Endothelial cell of umbilical vein (primary cell): ENCODE measurements around the gene COPE. TPM values are rescaled to one million over a fixed set of nuclear protein-coding genes. Genes with fewer than 3 reads are reported as not detected.
A peak's percentile ranks its signal among the peaks of the same experiment; 100 is the strongest.

Source experiments
- BruUV-seq: library from RNA; stranded (reverse); fragments of 400-500 nt; replicated peaks from 2 replicates; lab custom pipeline; 2021; lab: Mats Ljungman, UMichigan
- CTCF ChIA-PET: fragments of 300-600, 350-600 bp; sonication (Branson Sonifier 250); formaldehyde crosslinking; loops from one replicate; lab custom pipeline; 2021; ENCODE audit warnings: antibody characterized with exemption, inconsistent platforms; lab: Charles Lee
- POLR2A ChIA-PET: fragments of 300-600, 350-600 bp; sonication (Branson Sonifier 250); formaldehyde crosslinking; loops from one replicate; lab custom pipeline; 2021; ENCODE audit warnings: antibody characterized with exemption, inconsistent platforms; lab: Charles Lee
- DNase-seq: peaks from one replicate; pipeline ENCODE4 v3.0.0-alpha.2; 2011; ENCODE audit warnings: low read depth, low spot score
- FAIRE-seq: peaks from 2 replicates; lab custom pipeline; 2011; peaks lifted over from hg19 to GRCh38; lab: Jason Lieb, UNC
- H2AFZ ChIP-seq: 2 replicates; pipeline ENCODE4 v1.6.0; 2012; ENCODE audit warnings: low read depth, low read length, control low read depth, inconsistent platforms
- H3K27ac ChIP-seq: 2 replicates; pipeline ENCODE4 v1.5.1; 2011; ENCODE audit warnings: low read depth, mild to moderate bottlenecking, control low read depth, low read length, moderate library complexity; ENCODE audit not compliant: insufficient read depth
- H3K27me3 ChIP-seq, 2 experiments: 2 replicates each; pipeline versions ENCODE4 v1.6.0 to v1.6.1; 2011; ENCODE audit warnings: low read length in 2 of 2, mixed read lengths in 1 of 2; ENCODE audit not compliant: control insufficient read depth in 2 of 2, insufficient read depth in 2 of 2
- H3K36me3 ChIP-seq, 2 experiments: 2 replicates in 1 of 2; 3 replicates in 1 of 2; pipeline ENCODE4 v1.5.1; 2011; ENCODE audit warnings: low read length in 2 of 2, mild to moderate bottlenecking in 1 of 2, moderate library complexity in 1 of 2; ENCODE audit not compliant: control insufficient read depth in 2 of 2, insufficient read depth in 2 of 2; ENCODE audit errors: extremely low read depth in 1 of 2
- H3K4me1 ChIP-seq: 3 replicates; pipeline ENCODE4 v1.5.1; 2011; ENCODE audit warnings: mild to moderate bottlenecking, low read length; ENCODE audit not compliant: control insufficient read depth, insufficient read depth; ENCODE audit errors: extremely low read depth
- H3K4me2 ChIP-seq: 2 replicates; pipeline ENCODE4 v1.6.1; 2011; ENCODE audit warnings: low read length, control low read depth, mixed read lengths; ENCODE audit not compliant: insufficient read depth
- H3K4me3 ChIP-seq, 3 experiments: fragments of 200-600 bp in 1 of 3; sonication (generic), shearing (Covaris generic) in 1 of 3; replicated peaks in 1 of 3; 2 replicates each; pipeline ENCODE4 v1.5.1; 2011 to 2016; ENCODE audit warnings: control low read depth in 3 of 3, low read length in 3 of 3, mild to moderate bottlenecking in 2 of 3, inconsistent platforms in 1 of 3, low read depth in 1 of 3, moderate library complexity in 1 of 3; ENCODE audit not compliant: insufficient read depth in 1 of 3
- H3K79me2 ChIP-seq: 2 replicates; pipeline ENCODE4 v1.6.0; 2012; ENCODE audit warnings: low read length, inconsistent platforms; ENCODE audit not compliant: control insufficient read depth, insufficient read depth
- H3K9ac ChIP-seq: replicated peaks from 2 replicates; pipeline ENCODE3; 2011; ENCODE audit warnings: low read length, control low read depth; ENCODE audit not compliant: insufficient read depth; ENCODE audit errors: extremely low read depth
- H3K9me1 ChIP-seq: replicated peaks from 3 replicates; pipeline ENCODE4 v1.6.0; 2011; ENCODE audit warnings: mild to moderate bottlenecking, low read length; ENCODE audit not compliant: control insufficient read depth, insufficient read depth; ENCODE audit errors: extremely low read depth
- H3K9me3 ChIP-seq: replicated peaks from 2 replicates; pipeline ENCODE4 v1.5.1; 2012; ENCODE audit warnings: low read length, inconsistent platforms; ENCODE audit not compliant: control insufficient read depth, insufficient read depth
- H4K20me1 ChIP-seq: replicated peaks from 2 replicates; pipeline ENCODE3; 2011; ENCODE audit warnings: mild to moderate bottlenecking, low read length; ENCODE audit not compliant: control insufficient read depth, insufficient read depth; ENCODE audit errors: extremely low read depth
- EZH2 ChIP-seq: IDR thresholded peaks from 2 replicates; pipeline ENCODE4 v1.6.1; 2012; ENCODE audit warnings: borderline replicate concordance, low read depth, mild to moderate bottlenecking, moderate library complexity, low read length, inconsistent platforms; ENCODE audit not compliant: severe bottlenecking
- FOS ChIP-seq: IDR thresholded peaks from 2 replicates; pipeline ENCODE4 v1.6.1; 2011; ENCODE audit warnings: mild to moderate bottlenecking, low read length, moderate library complexity, borderline replicate concordance; ENCODE audit not compliant: insufficient read depth
- GATA2 ChIP-seq: IDR thresholded peaks from 2 replicates; pipeline ENCODE4 v1.7.0; 2011; ENCODE audit warnings: low read depth, mild to moderate bottlenecking, moderate library complexity, mixed read lengths, low read length; ENCODE audit not compliant: insufficient read length, insufficient read depth
- JUN ChIP-seq: IDR thresholded peaks from 2 replicates; pipeline ENCODE4 v1.6.1; 2011; ENCODE audit warnings: borderline replicate concordance, low read depth; ENCODE audit not compliant: insufficient read length, insufficient read depth
- MYC ChIP-seq: IDR thresholded peaks from one replicate; pipeline ENCODE4 v1.6.1; 2011; ENCODE audit warnings: mild to moderate bottlenecking, low read depth, low read length
- POLR2A ChIP-seq: IDR thresholded peaks from 2 replicates; pipeline ENCODE4 v1.6.1; 2012; ENCODE audit warnings: low read depth, mild to moderate bottlenecking, control low read depth, low read length
- POLR2AphosphoS5 ChIP-seq: IDR thresholded peaks from 2 replicates; pipeline ENCODE4 v1.6.1; 2012; ENCODE audit warnings: low read depth, mild to moderate bottlenecking, control low read depth, low read length, moderate library complexity; ENCODE audit not compliant: insufficient read depth
- dilution Hi-C: fragments of 300-500 bp; cut with MboI; formaldehyde crosslinking; loops from one replicate; pipeline ENCODE4 v1.15.0; 2019; ENCODE audit warnings: low sequenced_read_pairs; ENCODE audit not compliant: extremely low pct_ligation_motif_present
- intact Hi-C: fragments of 100-400 bp; cut with micrococcal nuclease; formaldehyde crosslinking; loops from one replicate; pipeline ENCODE4 v1.10.0; 2022
- polyA plus RNA-seq, 4 experiments: library from polyadenylated mRNA; depleted of rRNA in 3 of 4; stranded (reverse) in 3 of 4; unstranded in 1 of 4; fragments of >200 nt; gene quantifications; 2 replicates each; pipeline versions ENCODE4 v1.2.1 to v1.2.3, GENCODE V29; 2011 to 2012; ENCODE audit warnings: missing spikeins in 1 of 4
- total RNA-seq: library from RNA; stranded (reverse); gene quantifications from 2 replicates; pipeline ENCODE4 v1.2.3, GENCODE V29; 2021
- TF ChIP-seq, protein P1 (sequence below): IDR thresholded peaks from 2 replicates; pipeline ENCODE4 v1.6.1; 2011; ENCODE audit not compliant: insufficient read depth, insufficient read length
- TF ChIP-seq, protein P2 (sequence below), 2 donors: IDR thresholded peaks; 1 replicate in 1 of 2; 2 replicates in 1 of 2; pipeline ENCODE4 v1.5.1; 2011; ENCODE audit warnings: low read length in 2 of 2, mild to moderate bottlenecking in 2 of 2, moderate library complexity in 2 of 2, control low read depth in 1 of 2, inconsistent platforms in 1 of 2, low read depth in 1 of 2; ENCODE audit not compliant: insufficient read depth in 1 of 2; ENCODE audit errors: extremely low read depth in 1 of 2

The COPE gene
- total and polyA plus RNA-seq, 2 donors (not counting 3 experiments of a cell fraction or from before 2014, with no cell fraction given), result 252 to 407 TPM

DNA sequence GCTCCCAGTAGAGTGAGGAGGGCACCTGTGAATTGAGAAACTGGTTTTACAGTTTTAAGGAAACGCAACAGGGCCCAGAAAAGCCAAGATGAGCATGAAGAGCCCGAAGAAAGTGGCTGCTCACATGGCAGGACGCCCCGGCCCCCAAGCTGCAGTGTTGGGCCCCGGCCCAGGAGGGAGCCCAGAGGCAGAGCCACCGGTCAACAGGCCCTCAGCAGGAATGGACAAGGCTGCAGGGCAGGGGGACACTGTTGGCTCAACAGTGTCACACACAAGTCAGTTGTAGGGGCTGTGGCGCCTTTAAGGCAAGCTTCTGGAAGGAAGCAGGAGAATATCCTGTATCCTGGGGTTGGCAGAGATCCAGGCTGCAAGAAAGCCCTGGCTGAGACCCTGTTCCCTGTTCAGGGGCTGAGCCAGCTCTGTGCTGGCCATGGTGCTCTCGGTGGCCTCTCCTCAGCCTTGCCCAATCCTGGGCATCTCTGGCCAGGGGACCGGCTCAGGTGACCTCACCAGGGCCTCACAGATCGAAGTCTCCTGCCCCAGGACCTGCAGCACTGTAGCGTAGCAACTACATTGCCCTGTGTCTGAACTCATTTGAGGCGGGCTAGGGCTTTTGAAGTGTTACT, 59.4 kb downstream of the COPE start:
- no peak for TF ChIP-seq POLR2A
- no peak for TF ChIP-seq MYC
- no peak for TF ChIP-seq FOS
- TF ChIP-seq POLR2AphosphoS5, result no peak
- no peak for TF ChIP-seq GATA2
- TF ChIP-seq, protein P1, sequence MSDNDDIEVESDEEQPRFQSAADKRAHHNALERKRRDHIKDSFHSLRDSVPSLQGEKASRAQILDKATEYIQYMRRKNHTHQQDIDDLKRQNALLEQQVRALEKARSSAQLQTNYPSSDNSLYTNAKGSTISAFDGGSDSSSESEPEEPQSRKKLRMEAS, result no peak
- no peak for TF ChIP-seq EZH2
- no peak for TF ChIP-seq JUN
- TF ChIP-seq, protein P2, sequence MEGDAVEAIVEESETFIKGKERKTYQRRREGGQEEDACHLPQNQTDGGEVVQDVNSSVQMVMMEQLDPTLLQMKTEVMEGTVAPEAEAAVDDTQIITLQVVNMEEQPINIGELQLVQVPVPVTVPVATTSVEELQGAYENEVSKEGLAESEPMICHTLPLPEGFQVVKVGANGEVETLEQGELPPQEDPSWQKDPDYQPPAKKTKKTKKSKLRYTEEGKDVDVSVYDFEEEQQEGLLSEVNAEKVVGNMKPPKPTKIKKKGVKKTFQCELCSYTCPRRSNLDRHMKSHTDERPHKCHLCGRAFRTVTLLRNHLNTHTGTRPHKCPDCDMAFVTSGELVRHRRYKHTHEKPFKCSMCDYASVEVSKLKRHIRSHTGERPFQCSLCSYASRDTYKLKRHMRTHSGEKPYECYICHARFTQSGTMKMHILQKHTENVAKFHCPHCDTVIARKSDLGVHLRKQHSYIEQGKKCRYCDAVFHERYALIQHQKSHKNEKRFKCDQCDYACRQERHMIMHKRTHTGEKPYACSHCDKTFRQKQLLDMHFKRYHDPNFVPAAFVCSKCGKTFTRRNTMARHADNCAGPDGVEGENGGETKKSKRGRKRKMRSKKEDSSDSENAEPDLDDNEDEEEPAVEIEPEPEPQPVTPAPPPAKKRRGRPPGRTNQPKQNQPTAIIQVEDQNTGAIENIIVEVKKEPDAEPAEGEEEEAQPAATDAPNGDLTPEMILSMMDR (IDR thresholded peaks at IDR 0.05; ENCODE audit: extremely low read depth in 1 of 2, insufficient read depth in 1 of 2, low read depth in 1 of 2, low read length in 2 of 2), result no peak
- FAIRE-seq (peak; percentile 88), DNase-seq (peak; percentile 73)
- Histone ChIP-seq H3K9me1 (no peaks in the 10 kb centered on the region), H3K9ac (no peak overlapping the region), H3K27ac (peak overlapping the region; percentile 16), H3K4me3 (no peak overlapping the region), H4K20me1 (no peaks in the 10 kb centered on the region), H3K4me2 (no peak overlapping the region), H3K27me3 (no peaks in the 10 kb centered on the region), H3K4me1 (peaks cover 11% of the 10 kb centered on the region), H3K79me2 (no peaks in the 10 kb centered on the region), H2AFZ (no peak overlapping the region), H3K36me3 (peaks cover 29 to 72% of the 10 kb centered on the region in 2 experiments), H3K9me3 (no peaks in the 10 kb centered on the region)
- CTCF ChIA-PET, result interaction anchor here (1.5 to 2.4 kb wide), 2 partner anchors 12 to 127 kb away, joined by 4 to 24 read pairs; no protein-coding TSS in a partner anchor
- no TSS peak for BruUV-seq
- POLR2A ChIA-PET, result no interaction called here
- intact Hi-C loops (loop anchor here (10.0 kb wide), 1 partner anchor 55 kb away; the partner anchor contains the start of genes COPE and DDX49), dilution Hi-C loops (no loop called here)
